SK-N-SH (cell line): ENCODE results near the gene DIS3L2. TPM values are rescaled to one million over a fixed set of nuclear protein-coding genes. Genes with fewer than 3 reads are reported as not detected.
A peak's percentile ranks its signal among the peaks of the same experiment; 100 is the strongest.

Experiments used
- CTCF ChIA-PET: fragments of 300-600, 350-600 bp; formaldehyde crosslinking; extraction: SDS; loops from one replicate; lab custom pipeline; 2021; lab: Yijun Ruan, JAX
- POLR2A ChIA-PET: fragments of 350-600 bp; sonication (Branson Sonifier 250); formaldehyde crosslinking; extraction: SDS; loops from one replicate; lab custom pipeline; 2020; ENCODE audit warnings: antibody characterized with exemption, inconsistent platforms; lab: Yijun Ruan, JAX
- DNase-seq: peaks from one replicate; pipeline ENCODE4 v3.0.0; 2012
- H2AFZ ChIP-seq: fragments of 200-600 bp; sonication (generic); 2 replicates; pipeline ENCODE4 v1.8.1; 2016; ENCODE audit warnings: antibody characterized with exemption, mild to moderate bottlenecking, low read depth
- H3F3A ChIP-seq: fragments of 200-600 bp; sonication (generic); replicated peaks from 2 replicates; pipeline ENCODE3; 2016; ENCODE audit warnings: antibody characterized with exemption, mild to moderate bottlenecking; ENCODE audit not compliant: insufficient read depth
- H3K27ac ChIP-seq, 2 experiments: fragments of 200-500 bp in 1 of 2; fragments of 200-600 bp in 1 of 2; sonication (Bioruptor generic) in 1 of 2; sonication (generic), shearing (Covaris generic) in 1 of 2; 2 replicates each; pipeline versions ENCODE4 v1.5.1 to v1.6.1; 2014 to 2016; ENCODE audit warnings: low read depth in 2 of 2, inconsistent platforms in 1 of 2, low read length in 1 of 2, mild to moderate bottlenecking in 1 of 2, mixed read lengths in 1 of 2
- H3K27me3 ChIP-seq: fragments of 200-600 bp; sonication (generic), shearing (Covaris generic); 2 replicates; pipeline ENCODE4 v1.6.1; 2016; ENCODE audit warnings: mixed run types; ENCODE audit not compliant: insufficient read depth
- H3K36me3 ChIP-seq, 2 experiments: fragments of 200-500 bp in 1 of 2; fragments of 200-600 bp in 1 of 2; sonication (Bioruptor generic) in 1 of 2; sonication (generic) in 1 of 2; replicated peaks in 1 of 2; 2 replicates each; pipeline versions ENCODE3 to v1.5.1; 2014 to 2016; ENCODE audit warnings: low read length in 1 of 2, mild to moderate bottlenecking in 1 of 2; ENCODE audit not compliant: insufficient read depth in 2 of 2, control insufficient read depth in 1 of 2
- H3K4me1 ChIP-seq, 2 experiments: fragments of 200-500 bp in 1 of 2; fragments of 200-600 bp in 1 of 2; sonication (Bioruptor generic) in 1 of 2; sonication (generic), shearing (Covaris generic) in 1 of 2; 2 replicates each; pipeline versions ENCODE4 v1.5.1 to v1.6.1; 2014 to 2016; ENCODE audit warnings: low read depth in 1 of 2, low read length in 1 of 2, mixed run types in 1 of 2; ENCODE audit not compliant: insufficient read depth in 2 of 2, control insufficient read depth in 1 of 2
- H3K4me2 ChIP-seq: fragments of 200-600 bp; sonication (generic), shearing (Covaris generic); 2 replicates; pipeline ENCODE4 v1.6.1; 2017; ENCODE audit warnings: mixed run types
- H3K4me3 ChIP-seq, 2 experiments: fragments of 200-500 bp in 1 of 2; fragments of 200-600 bp in 1 of 2; sonication (Bioruptor generic) in 1 of 2; sonication (generic), shearing (Covaris generic) in 1 of 2; 2 replicates each; pipeline versions ENCODE4 v1.5.1 to v1.8.1; 2014 to 2016; ENCODE audit warnings: low read depth in 2 of 2, inconsistent platforms in 1 of 2, low read length in 1 of 2, mild to moderate bottlenecking in 1 of 2, mixed read lengths in 1 of 2, moderate library complexity in 1 of 2
- H3K79me2 ChIP-seq: fragments of 200-600 bp; sonication (generic); 2 replicates; pipeline ENCODE4 v1.8.1; 2017; ENCODE audit warnings: mild to moderate bottlenecking; ENCODE audit not compliant: insufficient read depth
- H3K9ac ChIP-seq: fragments of 200-600 bp; sonication (generic); 2 replicates; pipeline ENCODE4 v1.6.1; 2017; ENCODE audit warnings: mixed run types
- H3K9me2 ChIP-seq: fragments of 200-600 bp; sonication (generic); 2 replicates; pipeline ENCODE4 v1.6.1; 2017; ENCODE audit warnings: mixed run types
- H3K9me3 ChIP-seq: fragments of 200-600 bp; sonication (generic); 2 replicates; pipeline ENCODE4 v1.6.1; 2017; ENCODE audit warnings: mixed run types, mild to moderate bottlenecking, moderate library complexity
- H4K20me1 ChIP-seq: fragments of 200-600 bp; sonication (generic); 2 replicates; pipeline ENCODE4 v1.6.1; 2017; ENCODE audit warnings: mild to moderate bottlenecking, mixed run types; ENCODE audit not compliant: insufficient read depth
- EZH2phosphoT487 ChIP-seq: fragments of 200-600 bp; sonication (generic); IDR thresholded peaks from 2 replicates; pipeline ENCODE4 v1.6.1; 2017; ENCODE audit warnings: low read depth, mixed run types, mild to moderate bottlenecking, antibody characterized with exemption, moderate library complexity, borderline replicate concordance
- FOXM1 ChIP-seq: IDR thresholded peaks from 2 replicates; pipeline ENCODE4 v1.4.0; 2012; ENCODE audit warnings: low read depth, mild to moderate bottlenecking
- NFIC ChIP-seq: IDR thresholded peaks from 2 replicates; pipeline ENCODE4 v1.4.0; 2012; ENCODE audit warnings: borderline replicate concordance
- TAF1 ChIP-seq: IDR thresholded peaks from 2 replicates; pipeline ENCODE4 v1.6.1; 2012; ENCODE audit warnings: low read depth, mild to moderate bottlenecking, low read length, moderate library complexity, borderline replicate concordance
- YY1 ChIP-seq: IDR thresholded peaks from 2 replicates; pipeline ENCODE4 v1.4.0; 2012; ENCODE audit warnings: low read depth, mild to moderate bottlenecking
- WGBS: methylation state at CpG from one replicate; pipeline ENCODE4 v1.1.6; 2017; ENCODE audit warnings: low lambda C conversion rate; 5-methylcytosine and 5-hydroxymethylcytosine counted together
- polyA plus RNA-seq, 3 experiments: library from polyadenylated mRNA; depleted of rRNA; stranded (reverse); fragments of >200 nt; gene quantifications; 2 replicates each; pipeline ENCODE4 v1.2.3, GENCODE V29; 2012
- TF ChIP-seq, protein P1 (sequence below): IDR thresholded peaks from 2 replicates; pipeline ENCODE4 v1.6.1; 2012; ENCODE audit warnings: mild to moderate bottlenecking, low read depth, low read length, moderate library complexity
- TF ChIP-seq, protein P2 (sequence below): IDR thresholded peaks from 2 replicates; pipeline ENCODE4 v1.4.0; 2012; ENCODE audit warnings: low read depth, borderline replicate concordance
- TF ChIP-seq, protein P3 (sequence below): IDR thresholded peaks from 2 replicates; pipeline ENCODE4; 2012
- TF ChIP-seq, protein P4 (sequence below): fragments of 200-600 bp; sonication (generic); IDR thresholded peaks from 2 replicates; pipeline ENCODE4 v1.6.1; 2017; ENCODE audit warnings: antibody characterized with exemption, mild to moderate bottlenecking, moderate library complexity
- TF ChIP-seq, protein P5 (sequence below): fragments of 150-350 bp; IDR thresholded peaks from 2 replicates; pipeline ENCODE4 v1.6.1; 2017; ENCODE audit warnings: antibody characterized with exemption, low read length, low read depth, borderline replicate concordance

The DIS3L2 gene
- polyA plus RNA-seq, 1 of the 3 experiments (the other 2 are of a cell fraction): 17.9 TPM

DNA sequence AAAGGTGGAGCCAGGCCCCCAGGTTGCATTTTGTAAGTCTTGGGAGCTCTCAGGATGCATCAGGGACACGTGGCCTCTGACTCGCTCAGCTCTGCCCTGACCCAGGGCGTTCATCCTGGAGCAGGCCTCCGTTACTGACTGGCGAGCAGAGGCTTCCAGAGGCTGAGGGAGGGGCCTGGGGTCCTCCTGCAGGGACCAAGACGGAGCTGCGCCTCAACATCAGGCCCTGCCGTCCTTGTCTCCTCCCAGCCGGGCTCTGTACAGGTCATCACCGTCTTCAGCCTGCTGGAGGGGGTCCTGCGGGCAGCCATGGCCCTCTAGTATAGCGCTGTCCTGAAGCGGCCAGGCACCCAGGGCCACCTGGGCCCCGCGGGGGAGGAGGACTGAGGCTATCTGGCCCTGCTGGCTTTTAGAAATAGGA is 406.8 kb downstream of the DIS3L2 start:
- Histone ChIP-seq H3K9me3 (no peaks in the 10 kb centered on the region), H3K4me3 (no peak overlapping the region), H2AFZ (no peak overlapping the region), H3K79me2 (no peaks in the 10 kb centered on the region), H3K27me3 (no peaks in the 10 kb centered on the region), H3K9ac (no peak overlapping the region), H3K9me2 (no peaks in the 10 kb centered on the region), H3F3A (no peaks in the 10 kb centered on the region), H3K4me1 (no peaks in the 10 kb centered on the region; a peak in 1 of 4 replicates), H3K4me2 (no peak overlapping the region), H3K36me3 (no peaks in the 10 kb centered on the region), H4K20me1 (no peaks in the 10 kb centered on the region), H3K27ac (no peak overlapping the region)
- WGBS: 67% methylated on average over 3 of the region's 15 CpGs
- POLR2A ChIA-PET: no interaction called here
- no peak for TF ChIP-seq FOXM1
- TF ChIP-seq, protein P1, sequence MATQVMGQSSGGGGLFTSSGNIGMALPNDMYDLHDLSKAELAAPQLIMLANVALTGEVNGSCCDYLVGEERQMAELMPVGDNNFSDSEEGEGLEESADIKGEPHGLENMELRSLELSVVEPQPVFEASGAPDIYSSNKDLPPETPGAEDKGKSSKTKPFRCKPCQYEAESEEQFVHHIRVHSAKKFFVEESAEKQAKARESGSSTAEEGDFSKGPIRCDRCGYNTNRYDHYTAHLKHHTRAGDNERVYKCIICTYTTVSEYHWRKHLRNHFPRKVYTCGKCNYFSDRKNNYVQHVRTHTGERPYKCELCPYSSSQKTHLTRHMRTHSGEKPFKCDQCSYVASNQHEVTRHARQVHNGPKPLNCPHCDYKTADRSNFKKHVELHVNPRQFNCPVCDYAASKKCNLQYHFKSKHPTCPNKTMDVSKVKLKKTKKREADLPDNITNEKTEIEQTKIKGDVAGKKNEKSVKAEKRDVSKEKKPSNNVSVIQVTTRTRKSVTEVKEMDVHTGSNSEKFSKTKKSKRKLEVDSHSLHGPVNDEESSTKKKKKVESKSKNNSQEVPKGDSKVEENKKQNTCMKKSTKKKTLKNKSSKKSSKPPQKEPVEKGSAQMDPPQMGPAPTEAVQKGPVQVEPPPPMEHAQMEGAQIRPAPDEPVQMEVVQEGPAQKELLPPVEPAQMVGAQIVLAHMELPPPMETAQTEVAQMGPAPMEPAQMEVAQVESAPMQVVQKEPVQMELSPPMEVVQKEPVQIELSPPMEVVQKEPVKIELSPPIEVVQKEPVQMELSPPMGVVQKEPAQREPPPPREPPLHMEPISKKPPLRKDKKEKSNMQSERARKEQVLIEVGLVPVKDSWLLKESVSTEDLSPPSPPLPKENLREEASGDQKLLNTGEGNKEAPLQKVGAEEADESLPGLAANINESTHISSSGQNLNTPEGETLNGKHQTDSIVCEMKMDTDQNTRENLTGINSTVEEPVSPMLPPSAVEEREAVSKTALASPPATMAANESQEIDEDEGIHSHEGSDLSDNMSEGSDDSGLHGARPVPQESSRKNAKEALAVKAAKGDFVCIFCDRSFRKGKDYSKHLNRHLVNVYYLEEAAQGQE: no peak
- TF ChIP-seq, protein P2, sequence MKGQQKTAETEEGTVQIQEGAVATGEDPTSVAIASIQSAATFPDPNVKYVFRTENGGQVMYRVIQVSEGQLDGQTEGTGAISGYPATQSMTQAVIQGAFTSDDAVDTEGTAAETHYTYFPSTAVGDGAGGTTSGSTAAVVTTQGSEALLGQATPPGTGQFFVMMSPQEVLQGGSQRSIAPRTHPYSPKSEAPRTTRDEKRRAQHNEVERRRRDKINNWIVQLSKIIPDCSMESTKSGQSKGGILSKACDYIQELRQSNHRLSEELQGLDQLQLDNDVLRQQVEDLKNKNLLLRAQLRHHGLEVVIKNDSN: 0 out of 2 replicates have a peak, but pooled peaks have one; percentile 41
- no peak for TF ChIP-seq EZH2phosphoT487
- CTCF ChIA-PET: interaction anchor here (1.1 to 2.2 kb wide), 5 partner anchors 15 to 152 kb away, joined by 3 to 9 read pairs (median 6); partner anchors contain the start of gene PRSS56
- DNase-seq: no peak

DNA sequence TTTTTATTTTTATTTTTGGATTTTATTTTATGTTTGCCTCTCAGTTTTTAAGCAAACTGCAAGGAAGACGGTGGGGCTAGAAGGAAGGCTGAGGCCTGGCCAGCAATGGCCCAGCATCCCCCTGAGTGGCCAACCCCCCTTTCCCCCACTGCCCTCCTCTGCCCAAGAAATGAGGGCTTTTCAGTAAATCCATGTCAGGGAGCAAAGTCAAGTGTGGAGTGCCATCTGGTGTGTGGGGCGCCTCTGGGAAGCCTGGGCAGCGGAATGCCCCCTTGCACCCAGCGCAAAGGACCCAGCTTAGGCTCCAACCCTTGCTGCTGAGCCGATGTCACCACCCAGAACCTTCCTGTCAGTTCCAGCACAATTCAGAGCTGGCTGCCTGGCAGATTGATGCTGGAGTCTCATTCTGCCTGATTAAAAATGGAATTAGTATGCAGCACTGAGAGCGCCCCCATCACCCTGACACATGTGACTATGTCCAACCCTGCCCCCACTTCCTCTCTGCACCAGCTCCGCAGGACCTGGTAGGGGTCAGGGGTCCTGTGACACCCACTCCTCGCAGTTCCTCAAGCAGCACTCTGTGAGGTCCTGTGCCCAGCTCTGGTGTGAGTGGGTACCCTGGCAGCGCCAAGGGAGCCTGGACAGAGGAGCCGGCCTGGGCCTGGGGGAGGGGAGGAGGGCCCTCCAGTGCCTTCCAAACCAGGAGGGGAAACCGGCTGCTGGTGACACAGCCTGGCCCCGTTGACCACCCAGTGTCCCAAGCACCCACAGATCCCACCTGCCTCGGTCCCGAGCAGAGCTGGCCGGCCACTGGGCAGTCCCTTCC is 407.8 kb downstream of the DIS3L2 start:
- Histone ChIP-seq H4K20me1 (no peaks in the 10 kb centered on the region), H3K79me2 (no peaks in the 10 kb centered on the region), H3K27ac (no peak overlapping the region), H3K9ac (no peak overlapping the region), H2AFZ (no peak overlapping the region), H3K4me3 (no peak overlapping the region), H3K4me2 (no peak overlapping the region), H3K9me3 (no peaks in the 10 kb centered on the region), H3K4me1 (no peaks in the 10 kb centered on the region; a peak in 1 of 4 replicates), H3K36me3 (no peaks in the 10 kb centered on the region), H3K27me3 (no peaks in the 10 kb centered on the region; the same call in 1 of the 2 replicates), H3K9me2 (no peaks in the 10 kb centered on the region), H3F3A (no peaks in the 10 kb centered on the region)
- DNase-seq: no peak
- POLR2A ChIA-PET: no interaction called here
- WGBS: 76% methylated on average over 6 of the region's 15 CpGs
- CTCF ChIA-PET: interaction anchor here (1.1 to 1.9 kb wide), 2 partner anchors 16 to 65 kb away, joined by 4 to 6 read pairs; no protein-coding TSS in a partner anchor
- TF ChIP-seq, protein P2: no peak
- TF ChIP-seq TAF1: no peak
- TF ChIP-seq, protein P3, sequence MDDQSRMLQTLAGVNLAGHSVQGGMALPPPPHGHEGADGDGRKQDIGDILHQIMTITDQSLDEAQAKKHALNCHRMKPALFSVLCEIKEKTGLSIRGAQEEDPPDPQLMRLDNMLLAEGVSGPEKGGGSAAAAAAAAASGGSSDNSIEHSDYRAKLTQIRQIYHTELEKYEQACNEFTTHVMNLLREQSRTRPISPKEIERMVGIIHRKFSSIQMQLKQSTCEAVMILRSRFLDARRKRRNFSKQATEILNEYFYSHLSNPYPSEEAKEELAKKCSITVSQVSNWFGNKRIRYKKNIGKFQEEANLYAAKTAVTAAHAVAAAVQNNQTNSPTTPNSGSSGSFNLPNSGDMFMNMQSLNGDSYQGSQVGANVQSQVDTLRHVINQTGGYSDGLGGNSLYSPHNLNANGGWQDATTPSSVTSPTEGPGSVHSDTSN: no peak
- TF ChIP-seq, protein P4, sequence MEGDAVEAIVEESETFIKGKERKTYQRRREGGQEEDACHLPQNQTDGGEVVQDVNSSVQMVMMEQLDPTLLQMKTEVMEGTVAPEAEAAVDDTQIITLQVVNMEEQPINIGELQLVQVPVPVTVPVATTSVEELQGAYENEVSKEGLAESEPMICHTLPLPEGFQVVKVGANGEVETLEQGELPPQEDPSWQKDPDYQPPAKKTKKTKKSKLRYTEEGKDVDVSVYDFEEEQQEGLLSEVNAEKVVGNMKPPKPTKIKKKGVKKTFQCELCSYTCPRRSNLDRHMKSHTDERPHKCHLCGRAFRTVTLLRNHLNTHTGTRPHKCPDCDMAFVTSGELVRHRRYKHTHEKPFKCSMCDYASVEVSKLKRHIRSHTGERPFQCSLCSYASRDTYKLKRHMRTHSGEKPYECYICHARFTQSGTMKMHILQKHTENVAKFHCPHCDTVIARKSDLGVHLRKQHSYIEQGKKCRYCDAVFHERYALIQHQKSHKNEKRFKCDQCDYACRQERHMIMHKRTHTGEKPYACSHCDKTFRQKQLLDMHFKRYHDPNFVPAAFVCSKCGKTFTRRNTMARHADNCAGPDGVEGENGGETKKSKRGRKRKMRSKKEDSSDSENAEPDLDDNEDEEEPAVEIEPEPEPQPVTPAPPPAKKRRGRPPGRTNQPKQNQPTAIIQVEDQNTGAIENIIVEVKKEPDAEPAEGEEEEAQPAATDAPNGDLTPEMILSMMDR: no peak
- no peak for TF ChIP-seq NFIC
- no peak for TF ChIP-seq YY1
- TF ChIP-seq, protein P5, sequence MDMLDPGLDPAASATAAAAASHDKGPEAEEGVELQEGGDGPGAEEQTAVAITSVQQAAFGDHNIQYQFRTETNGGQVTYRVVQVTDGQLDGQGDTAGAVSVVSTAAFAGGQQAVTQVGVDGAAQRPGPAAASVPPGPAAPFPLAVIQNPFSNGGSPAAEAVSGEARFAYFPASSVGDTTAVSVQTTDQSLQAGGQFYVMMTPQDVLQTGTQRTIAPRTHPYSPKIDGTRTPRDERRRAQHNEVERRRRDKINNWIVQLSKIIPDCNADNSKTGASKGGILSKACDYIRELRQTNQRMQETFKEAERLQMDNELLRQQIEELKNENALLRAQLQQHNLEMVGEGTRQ: no peak
